MM.1S (cell line): Measurements from ENCODE around the gene UGT1A7.

Experiments
- DNase-seq: peaks from one replicate; pipeline ENCODE4 v3.0.0-alpha.2; 2015
- H2AFZ ChIP-seq: fragments of 300-600 bp; sonication (generic); 2 replicates; pipeline ENCODE4 v1.6.0; 2016; ENCODE audit warnings: antibody characterized with exemption, low read length
- H3F3A ChIP-seq: fragments of 300-600 bp; sonication (generic); 2 replicates; pipeline ENCODE4 v1.6.1; 2016; ENCODE audit warnings: mild to moderate bottlenecking, antibody characterized with exemption, low read length, moderate library complexity, mixed read lengths; ENCODE audit not compliant: insufficient read depth
- H3K27ac ChIP-seq: fragments of 300-600 bp; sonication (generic); 2 replicates; pipeline ENCODE4 v1.5.1; 2016; ENCODE audit warnings: mild to moderate bottlenecking, low read length
- H3K27me3 ChIP-seq: fragments of 300-600 bp; sonication (generic); replicated peaks from 2 replicates; pipeline ENCODE4 v1.6.0; 2016; ENCODE audit warnings: low read length; ENCODE audit not compliant: insufficient read depth
- H3K36me3 ChIP-seq: fragments of 300-600 bp; sonication (generic); replicated peaks from 2 replicates; pipeline ENCODE4 v1.6.1; 2016; ENCODE audit warnings: mild to moderate bottlenecking, low read length, mixed read lengths; ENCODE audit not compliant: insufficient read depth
- H3K4me1 ChIP-seq: fragments of 300-600 bp; sonication (generic); 2 replicates; pipeline ENCODE4 v1.6.1; 2016; ENCODE audit warnings: low read length, mixed read lengths
- H3K4me2 ChIP-seq: fragments of 300-600 bp; sonication (generic); 2 replicates; pipeline ENCODE4 v1.6.0; 2016; ENCODE audit warnings: low read depth, low read length
- H3K4me3 ChIP-seq: fragments of 300-600 bp; sonication (generic); 2 replicates; pipeline ENCODE4 v1.5.1; 2016; ENCODE audit warnings: low read length, mixed read lengths
- H3K79me2 ChIP-seq: fragments of 300-600 bp; sonication (generic); 2 replicates; pipeline ENCODE4 v1.6.1; 2016; ENCODE audit warnings: mixed run types, low read length, mixed read lengths
- H3K9ac ChIP-seq: fragments of 300-600 bp; sonication (generic); 2 replicates; pipeline ENCODE4 v1.6.1; 2016; ENCODE audit warnings: low read length, mixed read lengths
- H3K9me2 ChIP-seq: fragments of 300-600 bp; sonication (generic); replicated peaks from 2 replicates; pipeline ENCODE4 v1.6.1; 2016; ENCODE audit warnings: mild to moderate bottlenecking, low read length, mixed read lengths; ENCODE audit not compliant: insufficient read depth
- H3K9me3 ChIP-seq: fragments of 300-600 bp; sonication (generic); replicated peaks from 2 replicates; pipeline ENCODE4 v1.6.1; 2016; ENCODE audit warnings: mild to moderate bottlenecking, low read length, mixed read lengths; ENCODE audit not compliant: insufficient read depth
- H4K20me1 ChIP-seq: fragments of 300-600 bp; sonication (generic); 2 replicates; pipeline ENCODE4 v1.6.1; 2016; ENCODE audit warnings: mild to moderate bottlenecking, low read length, moderate library complexity, mixed read lengths; ENCODE audit not compliant: insufficient read depth
- CTCF ChIP-seq: fragments of 300-600 bp; sonication (generic); IDR thresholded peaks from 2 replicates; pipeline ENCODE4 v1.5.1; 2016; ENCODE audit warnings: antibody characterized with exemption, low read length, mixed read lengths
- EZH2 ChIP-seq: fragments of 300-600 bp; sonication (generic); optimal IDR thresholded peaks from 2 replicates; pipeline ENCODE3; 2017; ENCODE audit warnings: low read depth, mild to moderate bottlenecking, antibody characterized with exemption, low read length, mixed read lengths
- EZH2phosphoT487 ChIP-seq: fragments of 300-600 bp; sonication (generic); IDR thresholded peaks from 2 replicates; pipeline ENCODE4 v1.6.1; 2018; ENCODE audit warnings: antibody characterized with exemption, low read length

UGT1A7 gene

GRCh38 chr2:233679196-233679595, 2.5 kb upstream of the UGT1A7 start:
- no peak overlapping the region for H3K4me3 ChIP-seq
- no peaks in the 10 kb centered on the region for H3K9me3 ChIP-seq
- H4K20me1 ChIP-seq = no peaks in the 10 kb centered on the region
- H3F3A ChIP-seq = no peaks in the 10 kb centered on the region
- no peak overlapping the region for H3K9ac ChIP-seq
- H3K36me3 ChIP-seq = no peaks in the 10 kb centered on the region
- no peak overlapping the region for H2AFZ ChIP-seq
- 0 out of 2 replicates have a peak, but pooled peaks cover 5% of the 10 kb centered on the region for H3K4me1 ChIP-seq
- H3K79me2 ChIP-seq = no peaks in the 10 kb centered on the region
- TF ChIP-seq EZH2phosphoT487 (no peak), EZH2 (no peak), CTCF (no peak)
- no peak overlapping the region for H3K4me2 ChIP-seq
- no peaks in the 10 kb centered on the region for H3K27me3 ChIP-seq
- DNase-seq = no peak
- no peaks in the 10 kb centered on the region for H3K9me2 ChIP-seq
- no peak overlapping the region for H3K27ac ChIP-seq

- no peak overlapping the region for H3K9ac ChIP-seq
- H3K27me3 ChIP-seq = no peaks in the 10 kb centered on the region
- no peak for DNase-seq
- no peak overlapping the region for H3K4me2 ChIP-seq
- H4K20me1 ChIP-seq = no peaks in the 10 kb centered on the region
- H3K36me3 ChIP-seq = no peaks in the 10 kb centered on the region
- H3F3A ChIP-seq = no peaks in the 10 kb centered on the region
- no peaks in the 10 kb centered on the region for H3K9me2 ChIP-seq
- H3K27ac ChIP-seq = no peak overlapping the region
- H3K4me3 ChIP-seq = no peak overlapping the region
- H3K79me2 ChIP-seq = no peaks in the 10 kb centered on the region
- H3K9me3 ChIP-seq = no peaks in the 10 kb centered on the region
- H2AFZ ChIP-seq = no peak overlapping the region
- TF ChIP-seq EZH2 (no peak), CTCF (no peak), EZH2phosphoT487 (no peak)
- H3K4me1 ChIP-seq = 0 out of 2 replicates have a peak, but pooled peaks cover 5% of the 10 kb centered on the region
These were observed 1.2 kb upstream of the UGT1A7 start for GRCh38 chr2:233680361-233681045.

GRCh38 chr2:233684640-233685039, 2.9 kb downstream of the UGT1A7 start:
- Histone ChIP-seq H4K20me1 (no peaks in the 10 kb centered on the region), H3K4me1 (0 out of 2 replicates have a peak, but pooled peaks cover 5% of the 10 kb centered on the region), H3K9me3 (no peaks in the 10 kb centered on the region), H3K27me3 (no peaks in the 10 kb centered on the region), H3K4me2 (no peak overlapping the region), H3K4me3 (no peak overlapping the region), H2AFZ (no peak overlapping the region), H3K9ac (no peak overlapping the region), H3K9me2 (no peaks in the 10 kb centered on the region), H3K36me3 (no peaks in the 10 kb centered on the region), H3K27ac (no peak overlapping the region), H3F3A (no peaks in the 10 kb centered on the region), H3K79me2 (no peaks in the 10 kb centered on the region)
- no peak for TF ChIP-seq CTCF
- DNase-seq = no peak
